Keratinocyte (primary cell): ENCODE results near the gene ATRAID. TPM values are rescaled to one million over a fixed set of nuclear protein-coding genes. Genes with fewer than 3 reads are reported as not detected.

Experiments
- DNase-seq: peaks from one replicate; pipeline ENCODE4 v3.0.0-alpha.2; 2011; ENCODE audit warnings: low read depth, missing footprints, low spot score
- FAIRE-seq: peaks from 2 replicates; lab custom pipeline; 2011; peaks lifted over from hg19 to GRCh38; lab: Jason Lieb, UNC
- H2AFZ ChIP-seq: 2 replicates; pipeline ENCODE4 v1.6.0; 2012; ENCODE audit warnings: low read length, control low read depth, inconsistent platforms; ENCODE audit not compliant: control insufficient read depth
- H3K27ac ChIP-seq: 2 replicates; pipeline ENCODE4 v1.5.1; 2011; ENCODE audit warnings: low read length; ENCODE audit not compliant: control insufficient read depth, insufficient read depth
- H3K27me3 ChIP-seq: 3 replicates; pipeline ENCODE4 v1.6.0; 2011; ENCODE audit warnings: low read length; ENCODE audit not compliant: control insufficient read depth, insufficient read depth; ENCODE audit errors: extremely low read depth
- H3K36me3 ChIP-seq, 2 experiments: 2 replicates in 1 of 2; 3 replicates in 1 of 2; pipeline ENCODE4 v1.5.1; 2011; ENCODE audit warnings: low read length in 2 of 2, mild to moderate bottlenecking in 1 of 2; ENCODE audit not compliant: control insufficient read depth in 2 of 2, insufficient read depth in 2 of 2; ENCODE audit errors: extremely low read depth in 1 of 2
- H3K4me1 ChIP-seq: 3 replicates; pipeline ENCODE4 v1.5.1; 2011; ENCODE audit warnings: low read length; ENCODE audit not compliant: control insufficient read depth, insufficient read depth; ENCODE audit errors: extremely low read depth
- H3K4me2 ChIP-seq: 3 replicates; pipeline ENCODE4 v1.6.0; 2011; ENCODE audit warnings: low read depth, low read length; ENCODE audit not compliant: control insufficient read depth, insufficient read depth; ENCODE audit errors: extremely low read depth
- H3K4me3 ChIP-seq, 3 experiments: fragments of 200-600 bp in 1 of 3; sonication (generic) in 1 of 3; 2 replicates in 2 of 3; 3 replicates in 1 of 3; pipeline ENCODE4 v1.5.1; 2011 to 2016; ENCODE audit warnings: low read length in 3 of 3, mild to moderate bottlenecking in 3 of 3, control low read depth in 2 of 3, inconsistent platforms in 1 of 3, low read depth in 1 of 3, mixed read lengths in 1 of 3, mixed run types in 1 of 3, moderate library complexity in 1 of 3; ENCODE audit not compliant: control insufficient read depth in 2 of 3, insufficient read depth in 2 of 3; ENCODE audit errors: extremely low read depth in 1 of 3
- H3K79me2 ChIP-seq: 2 replicates; pipeline ENCODE4 v1.6.0; 2012; ENCODE audit warnings: low read length; ENCODE audit not compliant: control insufficient read depth, insufficient read depth
- H3K9ac ChIP-seq: 3 replicates; pipeline ENCODE4 v1.6.0; 2011; ENCODE audit warnings: low read length; ENCODE audit not compliant: control insufficient read depth, insufficient read depth; ENCODE audit errors: extremely low read depth
- H3K9me1 ChIP-seq: 3 replicates; pipeline ENCODE4 v1.6.0; 2011; ENCODE audit warnings: low read length; ENCODE audit not compliant: control insufficient read depth, insufficient read depth; ENCODE audit errors: extremely low read depth
- H3K9me3 ChIP-seq: 2 replicates; pipeline ENCODE4 v1.5.1; 2012; ENCODE audit warnings: low read depth, low read length; ENCODE audit not compliant: control insufficient read depth
- H4K20me1 ChIP-seq: 3 replicates; pipeline ENCODE4 v1.6.0; 2011; ENCODE audit warnings: low read length; ENCODE audit not compliant: control insufficient read depth, insufficient read depth; ENCODE audit errors: extremely low read depth
- EZH2 ChIP-seq: IDR thresholded peaks from one replicate; pipeline ENCODE4 v1.6.1; 2012; ENCODE audit warnings: inconsistent platforms, mild to moderate bottlenecking, low read length, moderate library complexity
- dilution Hi-C: fragments of 300-500 bp; cut with MboI; formaldehyde crosslinking; loops from one replicate; pipeline ENCODE4 v1.7.0; 2020; ENCODE audit warnings: low sequenced_read_pairs; ENCODE audit not compliant: extremely low pct_ligation_motif_present
- polyA plus RNA-seq, 5 experiments: library from polyadenylated mRNA; depleted of rRNA in 3 of 5; stranded (reverse) in 3 of 5; stranded (forward) in 1 of 5; unstranded in 1 of 5; fragments of >200 nt; gene quantifications; 1 replicate in 1 of 5; 2 replicates in 3 of 5; 3 replicates in 1 of 5; pipeline versions ENCODE4 v1.2.1 to v1.2.3, GENCODE V29; 2011 to 2012; ENCODE audit warnings: missing spikeins in 2 of 5, low read depth in 1 of 5, low replicate concordance in 1 of 5
- TF ChIP-seq, protein P1 (sequence below), 3 experiments: IDR thresholded peaks in 1 of 3; conservative IDR thresholded peaks in 1 of 3; optimal IDR thresholded peaks in 1 of 3; 2 replicates in 2 of 3; 3 replicates in 1 of 3; pipeline versions ENCODE3 to v1.5.1; 2011; ENCODE audit warnings: low read length in 3 of 3, mild to moderate bottlenecking in 3 of 3, moderate library complexity in 2 of 3, control low read depth in 1 of 3, inconsistent platforms in 1 of 3; ENCODE audit not compliant: insufficient read depth in 2 of 3; ENCODE audit errors: extremely low read depth in 1 of 3

The ATRAID gene
- polyA plus RNA-seq, 1 donor (not counting 4 experiments of a cell fraction or from before 2014, with no cell fraction given): 154 TPM

DNA sequence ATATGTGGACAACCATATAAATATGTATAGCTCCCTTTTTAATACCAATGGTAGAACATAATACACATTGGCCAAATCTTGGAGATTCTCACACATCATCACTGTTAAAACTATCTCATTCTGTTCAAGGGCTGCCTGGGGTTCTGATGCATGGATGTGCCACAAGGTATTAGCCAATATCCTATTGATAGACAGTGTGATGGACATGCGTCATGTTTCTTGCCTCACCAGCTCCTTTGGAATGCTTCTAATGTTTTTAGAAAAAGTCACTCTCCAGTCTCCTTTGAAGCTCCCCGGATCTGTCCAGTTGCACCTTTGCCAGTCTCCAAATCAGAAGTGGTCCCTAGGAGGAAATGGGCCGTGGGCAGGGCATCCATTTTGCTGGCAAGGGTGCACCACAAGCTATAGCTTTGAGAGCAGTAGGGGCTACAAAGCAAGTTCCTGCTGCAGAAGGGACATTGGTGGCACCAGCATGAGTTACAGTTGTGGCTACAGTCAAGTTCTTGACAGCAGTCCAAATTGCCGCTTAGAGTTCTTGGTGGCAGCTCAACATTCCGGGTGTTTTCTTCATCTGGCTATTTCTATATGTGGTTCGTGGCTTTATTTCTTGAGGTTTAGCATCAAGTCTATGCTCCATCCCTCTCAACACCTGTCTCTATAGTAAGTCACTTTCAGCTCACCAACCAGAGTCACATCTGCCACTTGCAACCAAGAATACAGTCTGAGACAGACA is 25.1 kb upstream of the ATRAID start:
- H2AFZ ChIP-seq: no peak overlapping the region
- no peaks in the 10 kb centered on the region for H3K36me3 ChIP-seq
- no peak overlapping the region for H3K9ac ChIP-seq
- no peaks in the 10 kb centered on the region for H3K79me2 ChIP-seq
- no peaks in the 10 kb centered on the region for H4K20me1 ChIP-seq
- no peaks in the 10 kb centered on the region for H3K9me1 ChIP-seq
- TF ChIP-seq EZH2: no peak
- TF ChIP-seq, protein P1, sequence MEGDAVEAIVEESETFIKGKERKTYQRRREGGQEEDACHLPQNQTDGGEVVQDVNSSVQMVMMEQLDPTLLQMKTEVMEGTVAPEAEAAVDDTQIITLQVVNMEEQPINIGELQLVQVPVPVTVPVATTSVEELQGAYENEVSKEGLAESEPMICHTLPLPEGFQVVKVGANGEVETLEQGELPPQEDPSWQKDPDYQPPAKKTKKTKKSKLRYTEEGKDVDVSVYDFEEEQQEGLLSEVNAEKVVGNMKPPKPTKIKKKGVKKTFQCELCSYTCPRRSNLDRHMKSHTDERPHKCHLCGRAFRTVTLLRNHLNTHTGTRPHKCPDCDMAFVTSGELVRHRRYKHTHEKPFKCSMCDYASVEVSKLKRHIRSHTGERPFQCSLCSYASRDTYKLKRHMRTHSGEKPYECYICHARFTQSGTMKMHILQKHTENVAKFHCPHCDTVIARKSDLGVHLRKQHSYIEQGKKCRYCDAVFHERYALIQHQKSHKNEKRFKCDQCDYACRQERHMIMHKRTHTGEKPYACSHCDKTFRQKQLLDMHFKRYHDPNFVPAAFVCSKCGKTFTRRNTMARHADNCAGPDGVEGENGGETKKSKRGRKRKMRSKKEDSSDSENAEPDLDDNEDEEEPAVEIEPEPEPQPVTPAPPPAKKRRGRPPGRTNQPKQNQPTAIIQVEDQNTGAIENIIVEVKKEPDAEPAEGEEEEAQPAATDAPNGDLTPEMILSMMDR (optimal IDR thresholded peaks at IDR 0.05 in 1 of 3, IDR thresholded peaks at IDR 0.05 in 1 of 3, conservative IDR thresholded peaks at IDR 0.05 in 1 of 3; ENCODE audit: extremely low read depth in 1 of 3, insufficient read depth in 2 of 3, low read length in 3 of 3): no peak
- no peaks in the 10 kb centered on the region for H3K4me1 ChIP-seq
- no peaks in the 10 kb centered on the region for H3K27me3 ChIP-seq
- DNase-seq (no peak), FAIRE-seq (no peak)
- H3K4me3 ChIP-seq: no peak overlapping the region
- no peak overlapping the region for H3K4me2 ChIP-seq
- H3K9me3 ChIP-seq: no peaks in the 10 kb centered on the region
- dilution Hi-C loops: no loop called here
- no peak overlapping the region for H3K27ac ChIP-seq

DNA sequence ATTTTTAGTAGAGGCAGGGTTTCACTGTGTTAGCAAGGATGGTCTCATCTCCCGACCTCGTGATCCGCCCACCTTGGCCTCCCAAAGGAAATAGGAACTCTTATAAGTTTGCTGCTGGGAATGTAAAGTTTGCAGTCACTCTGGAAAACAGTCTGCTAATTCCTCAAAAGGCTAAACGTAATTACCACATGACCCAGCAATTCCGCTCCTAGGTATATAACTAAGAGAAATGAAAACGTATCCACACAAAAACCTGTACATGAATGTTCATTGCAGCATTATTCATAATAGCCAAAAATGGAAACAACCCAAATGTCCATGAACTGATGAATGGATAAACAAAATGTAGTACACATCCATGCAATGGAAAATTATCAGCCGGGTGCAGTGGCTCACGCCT is 21.9 kb upstream of the ATRAID start:
- no peak for DNase-seq
- Histone ChIP-seq H3K4me2 (no peak overlapping the region), H3K9ac (no peak overlapping the region), H2AFZ (no peak overlapping the region), H3K36me3 (no peaks in the 10 kb centered on the region), H3K4me3 (no peak overlapping the region), H3K27ac (no peak overlapping the region), H3K4me1 (no peaks in the 10 kb centered on the region), H3K79me2 (no peaks in the 10 kb centered on the region), H3K9me3 (no peaks in the 10 kb centered on the region), H3K27me3 (no peaks in the 10 kb centered on the region), H4K20me1 (no peaks in the 10 kb centered on the region), H3K9me1 (no peaks in the 10 kb centered on the region)
- dilution Hi-C loops: no loop called here
- FAIRE-seq: no peak
- TF ChIP-seq EZH2: no peak
- TF ChIP-seq, protein P1 (optimal IDR thresholded peaks at IDR 0.05 in 1 of 3, IDR thresholded peaks at IDR 0.05 in 1 of 3, conservative IDR thresholded peaks at IDR 0.05 in 1 of 3; ENCODE audit: extremely low read depth in 1 of 3, insufficient read depth in 2 of 3, low read length in 3 of 3): no peak
